GM10266 (cell line): Measurements from ENCODE around the gene NPHS1.

Experiments
- DNase-seq: peaks from one replicate; pipeline ENCODE4 v3.0.0; 2012; ENCODE audit errors: extremely low spot score
- CTCF ChIP-seq: IDR thresholded peaks from 2 replicates; pipeline ENCODE4 v1.5.1; 2012; ENCODE audit warnings: mild to moderate bottlenecking, low read depth; ENCODE audit not compliant: control insufficient read depth, insufficient read depth; ENCODE audit errors: missing control alignments

NPHS1 gene

GRCh38 chr19:35818445-35818844, 33.9 kb downstream of the NPHS1 start:
- TF ChIP-seq CTCF, result no peak
- no peak for DNase-seq

DNA sequence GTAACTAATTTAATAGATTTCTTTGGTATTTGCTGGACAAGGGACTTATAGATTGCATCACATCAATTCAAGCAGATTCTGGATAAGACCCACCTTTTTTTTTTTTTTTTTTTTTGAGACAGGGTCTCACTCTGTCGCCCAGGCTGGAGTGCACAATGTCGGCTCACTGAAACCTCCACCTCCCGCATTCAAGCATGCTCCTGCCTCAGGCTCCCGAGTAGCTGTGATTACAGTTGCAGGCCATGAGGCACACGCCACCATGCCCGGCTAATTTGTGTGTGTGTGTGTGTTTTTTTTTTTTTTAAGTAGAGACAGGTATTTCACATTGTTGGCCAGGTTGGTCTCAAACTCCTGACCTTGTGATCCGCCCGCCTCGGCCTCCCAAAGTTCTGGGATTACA, 35.5 kb downstream of the NPHS1 start:
- no peak for DNase-seq
- TF ChIP-seq CTCF, result no peak

GRCh38 chr19:35816262-35816661, 36.0 kb downstream of the NPHS1 start:
- TF ChIP-seq CTCF, result no peak
- no peak for DNase-seq

DNA sequence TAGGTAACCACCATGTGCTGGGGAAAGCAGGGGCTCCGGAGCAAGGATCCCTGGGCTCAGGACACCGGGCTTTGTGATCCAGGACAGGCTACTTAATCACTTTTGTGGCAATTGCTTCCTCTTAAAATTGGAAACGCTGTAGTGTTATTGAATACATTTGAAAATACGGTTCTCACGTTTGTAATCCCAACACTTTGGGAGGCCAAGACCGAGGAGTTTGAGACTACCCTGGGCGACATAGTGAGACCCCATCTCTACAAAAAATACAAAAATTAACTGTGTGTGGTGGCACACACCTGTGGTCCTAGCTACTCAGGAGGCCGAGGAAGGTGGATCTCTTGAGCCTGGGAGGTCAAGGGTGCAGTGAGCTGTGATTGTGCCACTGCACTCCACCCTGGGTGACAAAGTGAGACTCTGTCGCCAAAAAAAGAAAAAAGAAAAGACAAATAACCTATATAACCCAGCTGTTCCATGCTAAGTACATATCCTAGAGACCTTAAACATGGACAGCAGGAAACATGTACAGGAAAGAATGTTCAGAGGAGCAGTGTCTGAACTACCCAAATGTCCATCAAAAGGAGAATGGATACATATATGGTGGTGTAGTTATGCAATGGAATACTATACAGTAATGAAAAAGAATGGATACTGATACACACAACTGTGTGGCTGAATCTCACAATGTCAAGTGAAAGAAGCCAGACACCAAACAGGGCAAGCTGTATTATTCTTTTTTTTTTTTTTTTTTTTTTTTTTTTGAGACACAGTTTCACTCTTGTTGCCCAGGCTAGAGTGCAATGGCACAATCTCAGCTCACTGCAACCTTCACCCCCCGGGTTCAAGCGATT, 39.0 kb downstream of the NPHS1 start:
- no peak for DNase-seq
- no peak for TF ChIP-seq CTCF

GRCh38 chr19:35812220-35813042, 39.9 kb downstream of the NPHS1 start, which contains the start of gene PRODH2:
PRODH2 (minus strand) TSS chr19:35812845; CDS start chr19:35812805, 40 bp downstream.
- no peak for TF ChIP-seq CTCF
- DNase-seq, result no peak

DNA sequence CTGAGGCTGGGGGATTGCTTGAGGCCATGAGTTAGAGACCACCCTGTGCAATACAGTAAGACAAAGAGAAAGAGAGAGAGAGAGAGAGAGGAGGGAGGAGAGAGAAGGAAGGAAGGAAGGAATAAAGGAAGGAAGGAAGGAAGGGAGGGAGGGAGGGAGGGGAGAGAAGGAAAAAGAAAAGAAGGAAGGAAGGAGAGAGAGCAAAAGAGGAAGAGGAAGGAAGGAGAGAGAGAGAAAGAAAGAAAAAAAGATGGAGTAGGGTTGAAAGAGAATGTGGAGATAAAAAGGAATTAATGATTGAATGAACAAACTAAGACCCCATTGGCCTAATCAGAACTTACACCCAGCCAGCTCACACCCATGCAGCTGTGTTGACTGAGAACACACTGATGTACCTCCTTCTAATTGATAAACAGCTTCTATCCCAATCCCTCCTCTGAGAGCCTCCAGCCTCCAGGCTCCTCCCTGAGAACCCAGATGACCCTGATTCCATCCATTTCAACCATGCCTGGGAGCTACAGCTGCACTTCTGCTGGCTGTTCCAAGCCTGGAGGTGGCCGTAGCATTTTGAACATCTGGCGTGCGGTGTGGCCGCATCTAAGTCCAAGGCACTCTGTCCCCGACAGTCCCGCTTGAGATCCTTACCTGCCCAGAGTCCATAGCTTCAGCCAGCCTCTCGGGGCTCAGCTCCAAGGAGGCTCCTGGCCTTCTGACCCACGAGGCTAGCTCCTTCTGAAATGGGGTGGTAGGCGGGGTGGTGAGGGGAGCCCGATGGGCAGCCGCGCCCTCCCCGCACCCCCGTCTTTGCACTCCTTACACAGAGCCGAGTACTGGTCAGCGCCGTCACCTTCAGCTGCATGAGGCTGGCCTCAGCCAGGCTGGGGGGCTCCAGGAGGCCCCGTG, 40.7 kb downstream of the NPHS1 start:
- TF ChIP-seq CTCF, result no peak
- DNase-seq, result no peak
